ENCODE results near the gene KIF1A.

The KIF1A gene

DNA sequence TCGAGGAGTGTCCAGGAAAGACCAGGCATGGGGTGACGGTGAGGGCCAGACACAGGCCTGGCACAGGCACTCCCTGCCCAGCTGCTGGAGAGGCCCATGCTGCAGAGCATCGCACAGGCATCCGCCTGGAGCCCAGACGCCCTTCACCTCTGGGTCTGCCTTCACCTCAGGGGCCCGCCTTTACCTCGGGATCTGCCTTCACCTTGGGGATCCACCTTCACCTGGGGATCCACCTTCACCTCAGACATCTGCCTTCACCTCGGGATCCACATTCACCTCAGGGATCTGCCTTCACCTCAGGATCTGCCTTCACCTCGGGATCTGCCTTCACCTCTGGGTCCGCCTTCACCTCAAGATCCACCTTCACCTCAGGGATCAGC, 7.7 kb downstream of the KIF1A start:
- Histone ChIP-seq H3K36me3 (ENCODE audit: insufficient read depth, low read length) (peaks cover 37% of the 10 kb centered on the region), H3K4me3 (ENCODE audit: low read length) (no peak overlapping the region), H3K27me3 (ENCODE audit: insufficient read depth, low read length) (no peaks in the 10 kb centered on the region), H3K9me3 (ENCODE audit: low read length) (peaks cover 42% of the 10 kb centered on the region), H3K4me1 (ENCODE audit: insufficient read depth, low read length) (no peaks in the 10 kb centered on the region), H2AFZ (ENCODE audit: low read depth, low read length) (no peak overlapping the region)

- H3K27me3 ChIP-seq (ENCODE audit: insufficient read depth, low read length): no peaks in the 10 kb centered on the region
- no peak overlapping the region for H2AFZ ChIP-seq (ENCODE audit: low read depth, low read length)
- H3K4me3 ChIP-seq (ENCODE audit: low read length): no peak overlapping the region
- no peaks in the 10 kb centered on the region for H3K4me1 ChIP-seq (ENCODE audit: insufficient read depth, low read length)
- H3K9me3 ChIP-seq (ENCODE audit: low read length): peaks cover 43% of the 10 kb centered on the region
- peaks cover 37% of the 10 kb centered on the region for H3K36me3 ChIP-seq (ENCODE audit: insufficient read depth, low read length)
Observed at GRCh38 chr2:240811346-240812300, 8.4 kb downstream of the KIF1A start.

GRCh38 chr2:240810621-240811020, 9.4 kb downstream of the KIF1A start:
- no peaks in the 10 kb centered on the region for H3K4me1 ChIP-seq (ENCODE audit: insufficient read depth, low read length)
- no peak overlapping the region for H3K4me3 ChIP-seq (ENCODE audit: low read length)
- peaks cover 32% of the 10 kb centered on the region for H3K36me3 ChIP-seq (ENCODE audit: insufficient read depth, low read length)
- peaks cover 43% of the 10 kb centered on the region for H3K9me3 ChIP-seq (ENCODE audit: low read length)
- no peaks in the 10 kb centered on the region for H3K27me3 ChIP-seq (ENCODE audit: insufficient read depth, low read length)
- no peak overlapping the region for H2AFZ ChIP-seq (ENCODE audit: low read depth, low read length)

DNA sequence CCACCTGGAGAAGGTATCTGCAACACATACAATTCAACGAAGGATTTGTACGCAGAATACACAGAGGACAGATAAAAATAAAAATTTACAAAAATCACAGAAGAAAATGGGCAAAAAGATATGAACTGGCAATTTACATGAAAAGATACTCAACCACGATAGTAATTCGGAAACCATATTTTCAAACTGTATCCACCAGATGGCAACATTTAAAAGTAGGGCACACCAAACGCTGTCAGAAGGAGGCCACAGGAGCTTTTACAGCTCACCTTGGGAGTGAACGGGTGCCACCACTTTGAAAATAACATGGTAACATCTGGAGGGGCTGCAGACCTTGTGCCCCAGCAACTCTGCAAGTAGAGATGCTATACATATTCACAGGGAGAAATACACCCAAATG, 9.8 kb downstream of the KIF1A start:
- H3K4me3 ChIP-seq (ENCODE audit: low read length): no peak overlapping the region
- H3K27me3 ChIP-seq (ENCODE audit: insufficient read depth, low read length): no peaks in the 10 kb centered on the region
- no peak overlapping the region for H2AFZ ChIP-seq (ENCODE audit: low read depth, low read length)
- H3K36me3 ChIP-seq (ENCODE audit: insufficient read depth, low read length): peaks cover 32% of the 10 kb centered on the region
- peaks cover 43% of the 10 kb centered on the region for H3K9me3 ChIP-seq (ENCODE audit: low read length)
- H3K4me1 ChIP-seq (ENCODE audit: insufficient read depth, low read length): no peaks in the 10 kb centered on the region

DNA sequence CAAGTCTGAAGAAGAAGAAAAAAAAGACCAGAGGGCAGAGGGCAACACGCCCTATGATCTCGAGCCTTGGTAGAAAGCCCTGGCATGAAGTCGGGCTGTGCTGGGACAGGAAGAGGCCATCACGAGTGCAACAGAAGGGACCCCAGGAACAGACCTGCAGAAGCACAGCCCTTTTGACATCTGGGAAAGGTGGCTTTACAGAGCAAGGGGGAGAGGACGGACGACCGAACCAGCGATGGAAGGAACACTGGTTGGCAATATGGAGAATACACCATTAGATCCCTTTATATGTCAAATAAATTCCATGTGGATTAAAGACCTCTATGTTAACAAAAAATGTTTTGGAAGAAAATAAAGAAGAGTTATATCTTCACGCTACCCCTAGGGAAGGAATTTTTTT, 10.7 kb downstream of the KIF1A start:
- Histone ChIP-seq H2AFZ (ENCODE audit: low read depth, low read length) (no peak overlapping the region), H3K4me3 (ENCODE audit: low read length) (no peak overlapping the region), H3K9me3 (ENCODE audit: low read length) (peaks cover 38% of the 10 kb centered on the region), H3K27me3 (ENCODE audit: insufficient read depth, low read length) (no peaks in the 10 kb centered on the region), H3K36me3 (ENCODE audit: insufficient read depth, low read length) (peaks cover 32% of the 10 kb centered on the region), H3K4me1 (ENCODE audit: insufficient read depth, low read length) (no peaks in the 10 kb centered on the region)

GRCh38 chr2:240806459-240806858, 13.6 kb downstream of the KIF1A start:
- H3K4me1 ChIP-seq (ENCODE audit: insufficient read depth, low read length): no peaks in the 10 kb centered on the region
- no peaks in the 10 kb centered on the region for H3K27me3 ChIP-seq (ENCODE audit: insufficient read depth, low read length)
- peaks cover 22% of the 10 kb centered on the region for H3K36me3 ChIP-seq (ENCODE audit: insufficient read depth, low read length)
- H2AFZ ChIP-seq (ENCODE audit: low read depth, low read length): no peak overlapping the region
- H3K9me3 ChIP-seq (ENCODE audit: low read length): peaks cover 21% of the 10 kb centered on the region
- H3K4me3 ChIP-seq (ENCODE audit: low read length): no peak overlapping the region

- H3K4me1 ChIP-seq (ENCODE audit: insufficient read depth, low read length): no peaks in the 10 kb centered on the region
- peaks cover 20% of the 10 kb centered on the region for H3K9me3 ChIP-seq (ENCODE audit: low read length)
- H3K36me3 ChIP-seq (ENCODE audit: insufficient read depth, low read length): peaks cover 20% of the 10 kb centered on the region
Observed at GRCh38 chr2:240806006-240806405, 14.0 kb downstream of the KIF1A start.

DNA sequence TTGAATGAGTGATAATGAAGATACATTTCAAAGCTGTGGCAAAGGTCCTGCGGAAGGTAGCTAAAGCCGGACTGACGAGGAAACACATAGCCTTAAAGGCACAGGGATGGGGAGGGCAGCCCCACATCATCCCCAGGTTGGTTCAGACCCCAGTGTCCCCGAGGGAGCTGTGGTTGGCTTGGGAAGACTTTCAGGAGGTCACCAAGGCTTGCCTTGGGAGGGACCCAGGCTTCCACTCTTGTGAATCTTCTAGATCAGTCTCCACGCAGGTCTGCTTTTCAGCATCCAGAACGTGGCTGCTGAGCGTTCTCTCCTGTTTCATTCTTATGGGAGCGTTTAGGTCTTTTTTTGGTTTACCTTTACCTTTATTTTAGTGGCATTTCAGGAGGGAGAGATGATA, 16.8 kb downstream of the KIF1A start:
- no peak overlapping the region for H3K4me3 ChIP-seq (ENCODE audit: low read length)
- peaks cover 16% of the 10 kb centered on the region for H3K36me3 ChIP-seq (ENCODE audit: insufficient read depth, low read length)
- no peak overlapping the region for H2AFZ ChIP-seq (ENCODE audit: low read depth, low read length)
- no peaks in the 10 kb centered on the region for H3K27me3 ChIP-seq (ENCODE audit: insufficient read depth, low read length)
- H3K4me1 ChIP-seq (ENCODE audit: insufficient read depth, low read length): no peaks in the 10 kb centered on the region
- H3K9me3 ChIP-seq (ENCODE audit: low read length): peaks cover 12% of the 10 kb centered on the region

More at GRCh38 chr2:240806006-240806405, 14.0 kb downstream of the KIF1A start:
- Histone ChIP-seq H3K27me3 (ENCODE audit: insufficient read depth, low read length) (no peaks in the 10 kb centered on the region), H2AFZ (ENCODE audit: low read depth, low read length) (no peak overlapping the region), H3K4me3 (ENCODE audit: low read length) (no peak overlapping the region)

- Histone ChIP-seq H3K36me3 (ENCODE audit: insufficient read depth, low read length) (peaks cover 47% of the 10 kb centered on the region), H2AFZ (ENCODE audit: low read depth, low read length) (no peak overlapping the region), H3K27me3 (ENCODE audit: insufficient read depth, low read length) (no peaks in the 10 kb centered on the region), H3K4me3 (ENCODE audit: low read length) (no peak overlapping the region), H3K9me3 (ENCODE audit: low read length) (peaks cover 8% of the 10 kb centered on the region), H3K4me1 (ENCODE audit: insufficient read depth, low read length) (no peaks in the 10 kb centered on the region)
Observed at GRCh38 chr2:240799033-240799820, 20.8 kb downstream of the KIF1A start.

DNA sequence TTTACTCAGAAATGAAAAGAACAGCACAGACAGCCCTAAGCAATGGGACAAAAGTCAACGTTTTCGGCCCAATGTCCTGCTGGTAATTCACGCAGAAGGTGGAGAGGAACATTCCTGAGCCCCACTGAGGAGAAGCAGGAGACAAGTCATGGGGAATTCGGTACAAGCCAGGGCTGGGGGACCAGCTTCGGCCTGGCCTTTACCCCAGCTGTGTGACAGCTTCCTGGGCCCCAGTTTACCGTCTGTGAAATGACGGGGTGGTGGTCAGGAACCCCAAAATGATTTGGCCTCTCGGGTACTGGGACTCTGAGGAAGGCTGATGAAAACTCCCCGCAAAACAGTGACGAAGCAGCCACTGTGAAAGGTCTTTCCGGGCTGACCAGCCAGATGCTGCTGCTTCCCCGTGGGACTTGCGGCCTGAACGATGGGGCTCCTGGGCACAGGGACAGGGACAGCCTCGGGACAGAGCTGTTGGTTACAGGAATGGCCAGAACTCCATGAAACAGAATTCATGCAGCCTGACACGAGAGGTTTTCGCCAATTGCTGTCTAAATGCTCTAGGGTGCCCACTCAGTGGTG, 21.6 kb downstream of the KIF1A start:
- Histone ChIP-seq H3K4me3 (ENCODE audit: low read length) (no peak overlapping the region), H3K9me3 (ENCODE audit: low read length) (peaks cover 8% of the 10 kb centered on the region), H3K4me1 (ENCODE audit: insufficient read depth, low read length) (peaks cover 2% of the 10 kb centered on the region)

DNA sequence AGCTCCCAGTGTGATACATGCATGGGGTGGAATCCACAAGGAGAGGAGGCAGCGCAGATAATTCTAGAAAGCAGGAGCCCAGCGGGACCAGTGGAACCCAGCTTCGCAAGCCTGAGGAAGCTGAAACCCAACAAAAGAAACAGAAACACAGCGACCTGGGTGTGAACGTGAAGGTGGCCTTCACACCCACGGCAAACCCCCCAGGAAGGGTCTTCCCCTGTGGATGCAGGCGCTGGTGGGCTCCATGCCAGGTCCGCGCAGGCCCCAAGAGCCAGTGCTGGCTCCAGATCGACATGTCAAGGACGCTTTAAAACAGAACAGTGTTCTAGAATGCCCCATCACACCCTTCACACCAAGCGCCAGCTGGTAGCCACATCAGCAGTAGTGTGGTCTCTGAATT, 22.1 kb downstream of the KIF1A start:
- peaks cover 5% of the 10 kb centered on the region for H3K9me3 ChIP-seq (ENCODE audit: low read length)
- no peaks in the 10 kb centered on the region for H3K27me3 ChIP-seq (ENCODE audit: insufficient read depth, low read length)
- H2AFZ ChIP-seq (ENCODE audit: low read depth, low read length): no peak overlapping the region
- H3K36me3 ChIP-seq (ENCODE audit: insufficient read depth, low read length): peaks cover 41% of the 10 kb centered on the region
- H3K4me1 ChIP-seq (ENCODE audit: insufficient read depth, low read length): peaks cover 7% of the 10 kb centered on the region
- H3K4me3 ChIP-seq (ENCODE audit: low read length): no peak overlapping the region

More for the DNA sequence above, 21.6 kb downstream of the KIF1A start:
- Histone ChIP-seq H3K36me3 (ENCODE audit: insufficient read depth, low read length) (peaks cover 46% of the 10 kb centered on the region), H3K27me3 (ENCODE audit: insufficient read depth, low read length) (no peaks in the 10 kb centered on the region), H2AFZ (ENCODE audit: low read depth, low read length) (no peak overlapping the region)

DNA sequence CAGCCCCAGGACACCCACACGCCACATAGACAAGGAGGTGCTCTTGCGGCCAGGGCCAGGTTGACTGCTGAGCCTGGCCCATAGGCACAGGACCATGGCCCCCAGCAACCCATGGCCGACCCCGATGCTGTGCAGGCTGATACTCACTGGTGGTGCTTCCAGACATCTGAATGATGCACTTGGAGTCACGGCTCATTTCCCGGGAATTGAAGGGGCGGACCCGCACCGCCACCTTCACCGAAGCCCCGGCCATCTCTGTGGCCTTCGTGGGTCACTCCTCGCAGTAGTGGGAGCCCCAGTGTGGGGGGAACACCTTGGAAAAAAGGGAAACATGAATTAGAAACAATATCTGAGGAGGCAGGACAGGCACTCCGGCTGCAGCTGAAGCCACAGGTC, 22.5 kb downstream of the KIF1A start:
- peaks cover 4% of the 10 kb centered on the region for H3K9me3 ChIP-seq (ENCODE audit: low read length)
- peaks cover 11% of the 10 kb centered on the region for H3K4me1 ChIP-seq (ENCODE audit: insufficient read depth, low read length)
- H3K4me3 ChIP-seq (ENCODE audit: low read length): no peak overlapping the region
- H3K27me3 ChIP-seq (ENCODE audit: insufficient read depth, low read length): no peaks in the 10 kb centered on the region
- H3K36me3 ChIP-seq (ENCODE audit: insufficient read depth, low read length): peaks cover 40% of the 10 kb centered on the region
- H2AFZ ChIP-seq (ENCODE audit: low read depth, low read length): no peak overlapping the region

Measured in neuron (in vitro differentiated cells).